B cell (primary cell): ENCODE data around the gene HTR7. TPM values are rescaled to one million over a fixed set of nuclear protein-coding genes. Genes with fewer than 3 reads are reported as not detected.

Experiments
- ATAC-seq: fragments of 200-7000 bp; cut with Tn5 transposase; one replicate; pipeline ENCODE4 v1.10.0; 2021; ENCODE audit warnings: low read depth, mild to moderate bottlenecking, moderate number of reproducible peaks, moderate library complexity
- CTCF ChIA-PET: fragments of 350-600 bp; sonication (Branson Sonifier 250); formaldehyde crosslinking; loops from one replicate; lab custom pipeline; 2021; ENCODE audit warnings: antibody characterized with exemption, inconsistent platforms; lab: Charles Lee
- POLR2A ChIA-PET: fragments of 350-600 bp; sonication (Branson Sonifier 250); formaldehyde crosslinking; loops from one replicate; lab custom pipeline; 2021; ENCODE audit warnings: antibody characterized with exemption; lab: Charles Lee
- DNase-seq: peaks from one replicate; pipeline ENCODE4 v3.0.0; 2013
- H2AFZ ChIP-seq: 2 replicates; pipeline ENCODE4 v1.6.1; 2012; ENCODE audit warnings: mild to moderate bottlenecking, low read depth, low read length; ENCODE audit not compliant: insufficient read depth, poor library complexity, severe bottlenecking
- H3K27ac ChIP-seq, 2 donors: 1 replicate in 1 of 2; 2 replicates in 1 of 2; pipeline ENCODE4 v1.5.1; 2012 to 2013; ENCODE audit warnings: low read length in 2 of 2, mild to moderate bottlenecking in 2 of 2, moderate library complexity in 1 of 2
- H3K27me3 ChIP-seq, 4 experiments: fragments of 200-600 bp in 1 of 4; sonication (generic) in 1 of 4; replicated peaks in 1 of 4; 1 replicate in 2 of 4; 2 replicates in 2 of 4; pipeline versions ENCODE4 v1.6.1 to v1.7.0; 2013 to 2016; ENCODE audit warnings: low read length in 3 of 4, mild to moderate bottlenecking in 2 of 4, mixed read lengths in 1 of 4, moderate library complexity in 1 of 4; ENCODE audit not compliant: insufficient read depth in 4 of 4, control insufficient read depth in 3 of 4; ENCODE audit errors: control extremely low read depth in 1 of 4
- H3K36me3 ChIP-seq, 2 experiments: replicated peaks in 1 of 2; 1 replicate in 1 of 2; 2 replicates in 1 of 2; pipeline versions ENCODE4 v1.6.1 to v1.7.1; 2013; ENCODE audit warnings: low read length in 1 of 2; ENCODE audit not compliant: insufficient read depth in 2 of 2, control insufficient read depth in 1 of 2; ENCODE audit errors: control extremely low read depth in 1 of 2, extremely low read depth in 1 of 2
- H3K4me1 ChIP-seq, 2 donors: fragments of 200-600 bp in 1 of 2; sonication (generic) in 1 of 2; 1 replicate in 1 of 2; 2 replicates in 1 of 2; pipeline versions ENCODE4 v1.5.1 to v1.6.1; 2013 to 2017; ENCODE audit warnings: low read length in 2 of 2; ENCODE audit not compliant: control insufficient read depth in 2 of 2, insufficient read depth in 2 of 2
- H3K4me2 ChIP-seq: replicated peaks from 2 replicates; pipeline ENCODE3; 2012; ENCODE audit warnings: mild to moderate bottlenecking, low read depth, low read length; ENCODE audit not compliant: poor library complexity, severe bottlenecking
- H3K4me3 ChIP-seq, 5 experiments: fragments of 200-600 bp in 1 of 5; sonication (generic) in 1 of 5; 1 replicate in 3 of 5; 2 replicates in 2 of 5; pipeline versions ENCODE4 v1.5.1 to v1.7.0; 2011 to 2016; ENCODE audit warnings: low read length in 4 of 5, mild to moderate bottlenecking in 4 of 5, low read depth in 2 of 5, control low read depth in 1 of 5, moderate library complexity in 1 of 5; ENCODE audit not compliant: insufficient read depth in 1 of 5; ENCODE audit errors: control extremely low read depth in 1 of 5, extremely low read depth in 1 of 5
- H3K79me2 ChIP-seq: fragments of 200-600 bp; sonication (generic); one replicate; pipeline ENCODE4 v1.6.0; 2016; ENCODE audit warnings: low read length; ENCODE audit not compliant: control insufficient read depth, insufficient read depth
- H3K9ac ChIP-seq: fragments of 200-600 bp; sonication (generic); 2 replicates; pipeline ENCODE4 v1.6.1; 2017; ENCODE audit warnings: mild to moderate bottlenecking, low read length, moderate library complexity
- H3K9me3 ChIP-seq, 3 donors: one replicate each; pipeline versions ENCODE4 v1.6.1 to v1.7.1; 2013; ENCODE audit warnings: low read length in 2 of 3; ENCODE audit not compliant: control insufficient read depth in 2 of 3, insufficient read depth in 1 of 3; ENCODE audit errors: control extremely low read depth in 1 of 3
- H4K20me1 ChIP-seq: 2 replicates; pipeline ENCODE4 v1.6.0; 2012; ENCODE audit warnings: mild to moderate bottlenecking, low read length; ENCODE audit not compliant: insufficient read depth, control insufficient read depth, poor library complexity, severe bottlenecking
- H3K27ac Mint-ChIP-seq: one replicate; pipeline ENCODE4 v1.8.0; 2021; ENCODE audit warnings: mixed read lengths
- H3K27me3 Mint-ChIP-seq: one replicate; pipeline ENCODE4 v1.8.0; 2021; ENCODE audit warnings: mixed read lengths
- H3K4me1 Mint-ChIP-seq: one replicate; pipeline ENCODE4 v1.8.0; 2021; ENCODE audit warnings: mixed read lengths
- H3K4me3 Mint-ChIP-seq: one replicate; pipeline ENCODE4 v1.8.0; 2021; ENCODE audit warnings: mixed read lengths
- H3K9me3 Mint-ChIP-seq: one replicate; pipeline ENCODE4 v1.8.0; 2022; ENCODE audit warnings: mixed read lengths; ENCODE audit not compliant: insufficient read depth
- CTCF ChIP-seq: fragments of 200-600 bp; IDR thresholded peaks from one replicate; pipeline ENCODE4 v1.8.0; 2022; ENCODE audit warnings: antibody characterized with exemption, mild to moderate bottlenecking
- EZH2 ChIP-seq: IDR thresholded peaks from 2 replicates; pipeline ENCODE4 v1.6.1; 2012; ENCODE audit warnings: borderline replicate concordance, low read depth, mild to moderate bottlenecking, moderate library complexity, low read length; ENCODE audit not compliant: insufficient read depth, poor library complexity, severe bottlenecking
- WGBS: methylation state at CpG from one replicate; pipeline ENCODE4 v1.1.5; 2013; ENCODE audit warnings: missing lambda C conversion rate; ENCODE audit not compliant: insufficient coverage; 5-methylcytosine and 5-hydroxymethylcytosine counted together
- intact Hi-C: fragments of 100-400 bp; cut with micrococcal nuclease; formaldehyde crosslinking; loops from one replicate; pipeline ENCODE4 v1.10.0; 2022
- polyA plus RNA-seq: library from polyadenylated mRNA; depleted of rRNA; stranded (reverse); fragments of >200 nt; gene quantifications from 2 replicates; pipeline ENCODE4 v1.2.3, GENCODE V29; 2012
- total RNA-seq, 2 donors: library from RNA; stranded (reverse); fragments of 120-200 nt in 1 of 2; gene quantifications; 1 replicate in 1 of 2; 2 replicates in 1 of 2; pipeline versions ENCODE4 v1.2.3 to v1.2.4, GENCODE V29; 2013 to 2022

The HTR7 gene
- total and polyA plus RNA-seq, 2 donors (not counting 1 experiment from before 2014, with no cell fraction given), result 0.03 TPM; not detected in 1

DNA sequence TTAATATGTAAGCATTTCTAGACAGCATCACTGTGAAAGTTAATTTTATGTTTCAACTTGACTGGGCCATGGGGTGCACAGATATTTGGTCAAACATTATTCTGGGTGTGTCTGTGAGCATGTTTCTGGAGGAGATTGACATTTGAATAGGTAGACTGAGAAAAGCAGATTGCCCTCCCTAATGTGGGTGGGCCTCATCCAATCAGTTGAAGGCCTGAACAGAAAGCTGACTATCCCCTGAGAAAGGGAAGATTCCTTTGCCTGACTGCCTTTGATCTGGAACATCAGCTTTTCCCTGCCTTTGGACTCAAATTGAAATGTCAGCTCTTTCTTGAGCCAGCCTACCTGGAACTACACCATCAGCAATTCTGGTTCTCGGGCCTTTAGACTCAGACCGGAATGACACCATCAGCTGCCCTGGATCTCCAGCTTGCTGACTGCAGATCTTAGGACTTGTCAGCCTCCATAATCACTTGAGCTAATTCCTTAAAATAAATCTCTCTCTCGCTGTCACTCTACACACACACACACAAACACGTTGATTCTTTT, 8.3 kb upstream of the HTR7 start:
- Mint-ChIP-seq H3K27ac (no peak overlapping the region), H3K9me3 (peaks cover 3% of the 10 kb centered on the region), H3K27me3 (peaks cover 50% of the 10 kb centered on the region), H3K4me1 (peaks cover 6% of the 10 kb centered on the region), H3K4me3 (no peak overlapping the region)
- WGBS, result 88% methylated on average over 4 of the region's 4 CpGs
- H3K4me1 ChIP-seq, result peaks cover 0 to 4% of the 10 kb centered on the region in 2 donors
- H3K27me3 ChIP-seq, result peaks cover 0 to 20% (median 12%) of the 10 kb centered on the region in 4 experiments
- DNase-seq (no peak), ATAC-seq (no peak)
- H3K9ac ChIP-seq, result no peak overlapping the region
- intact Hi-C loops, result loop anchor here (10.0 kb wide), 1 partner anchor 911 kb away; no protein-coding TSS in a partner anchor
- CTCF ChIA-PET, result interaction anchor here (0.7 to 4.9 kb wide), 12 partner anchors 7 to 1071 kb away, joined by 3 to 36 read pairs (median 6); no protein-coding TSS in a partner anchor
- H3K4me3 ChIP-seq, result no peak overlapping the region
- peaks cover 0 to 4% (median 1%) of the 10 kb centered on the region in 3 donors for H3K9me3 ChIP-seq
- POLR2A ChIA-PET, result no interaction called here
- H4K20me1 ChIP-seq, result no peaks in the 10 kb centered on the region
- no peak overlapping the region for H3K4me2 ChIP-seq
- no peak overlapping the region for H3K27ac ChIP-seq
- no peaks in the 10 kb centered on the region for H3K79me2 ChIP-seq
- no peak overlapping the region for H2AFZ ChIP-seq
- no peaks in the 10 kb centered on the region for H3K36me3 ChIP-seq
- TF ChIP-seq CTCF (no peak), EZH2 (no peak)

- DNase-seq (peak; percentile 30), ATAC-seq (no peak)
- Histone ChIP-seq H3K36me3 (no peaks in the 10 kb centered on the region), H3K27me3 (peaks cover 0 to 20% (median 12%) of the 10 kb centered on the region in 4 experiments), H3K4me2 (no peak overlapping the region), H2AFZ (no peak overlapping the region), H3K4me3 (no peak overlapping the region), H3K27ac (no peak overlapping the region), H3K4me1 (no peaks in the 10 kb centered on the region), H4K20me1 (no peaks in the 10 kb centered on the region), H3K9ac (no peak overlapping the region), H3K79me2 (no peaks in the 10 kb centered on the region), H3K9me3 (peaks cover 0 to 4% (median 1%) of the 10 kb centered on the region in 3 donors)
- peaks cover 3% of the 10 kb centered on the region for H3K9me3 Mint-ChIP-seq
- POLR2A ChIA-PET, result no interaction called here
- peaks cover 51% of the 10 kb centered on the region for H3K27me3 Mint-ChIP-seq
- H3K27ac Mint-ChIP-seq, result no peak overlapping the region
- H3K4me3 Mint-ChIP-seq, result no peak overlapping the region
- TF ChIP-seq EZH2 (no peak), CTCF (peak; percentile 25)
- CTCF ChIA-PET, result interaction anchor here (0.7 to 4.9 kb wide), 11 partner anchors 8 to 1070 kb away, joined by 3 to 36 read pairs (median 6); no protein-coding TSS in a partner anchor
- intact Hi-C loops, result loop anchor here (10.0 kb wide), 1 partner anchor 911 kb away; no protein-coding TSS in a partner anchor
- no CpG with 5 or more reads among the region's 3 CpGs for WGBS
- peaks cover 1% of the 10 kb centered on the region for H3K4me1 Mint-ChIP-seq
These were observed 7.6 kb upstream of the HTR7 start for GRCh38 chr10:90865401-90865800.
